ENCODE data around the gene USP22.

DNA sequence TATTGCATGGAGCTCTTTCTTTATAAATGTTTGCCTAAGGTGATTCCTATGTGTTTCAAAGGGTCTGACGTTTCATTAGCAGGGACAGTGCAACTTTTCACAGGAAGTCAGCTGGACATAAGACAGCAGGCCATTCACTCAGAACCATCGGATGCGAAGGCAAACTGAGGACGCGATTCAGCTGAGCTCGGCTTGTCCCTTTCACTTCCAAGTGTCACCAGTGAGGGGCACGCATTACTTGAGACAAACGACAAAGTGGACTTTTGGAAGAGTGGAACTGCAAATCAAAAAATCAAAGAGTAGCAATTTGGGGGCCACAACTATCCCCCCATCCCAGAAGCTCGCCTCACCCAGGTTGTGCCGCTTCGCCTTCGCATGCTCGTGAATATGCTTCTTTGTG lies 14.6 kb downstream of the USP22 start:
- TF ChIP-seq POLR2AphosphoS5 (IDR thresholded peaks at IDR 0.05; ENCODE audit: low read depth, low read length) (no peak), POLR2A (IDR thresholded peaks at IDR 0.05; ENCODE audit: low read depth, low read length) (no peak)

All from GM12892 (cell line).